ENCODE data around the gene SERPINB12. TPM values are rescaled to one million over a fixed set of nuclear protein-coding genes. Genes with fewer than 3 reads are reported as not detected.

The SERPINB12 gene
- total RNA-seq, 4 donors from 2014 or later, result 14.8 to 88.4 (median 79.5) TPM

DNA sequence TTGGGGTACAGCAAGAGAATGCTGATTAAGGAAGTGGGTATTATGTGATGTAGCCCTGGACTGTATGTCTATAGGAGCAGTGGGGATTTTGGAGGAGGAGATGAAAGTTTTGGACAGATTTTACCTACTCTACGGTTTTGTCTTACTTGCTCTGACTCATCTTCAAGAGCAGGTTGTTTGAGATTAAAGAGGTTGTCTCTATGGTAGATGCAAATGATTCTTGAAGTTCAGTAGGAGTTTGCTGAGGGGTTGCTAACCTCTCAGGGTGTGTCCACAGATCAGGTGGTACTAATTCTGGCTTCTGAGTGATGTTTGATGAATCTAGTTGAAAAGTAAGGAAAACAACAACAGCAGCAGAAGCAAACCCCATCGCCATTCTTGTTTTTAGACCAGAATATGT is 9.7 kb upstream of the SERPINB12 start:
- WGBS, result 76% methylated on average over 2 of the region's 2 CpGs
- Histone ChIP-seq H3K27ac (no peak overlapping the region), H3K36me3 (no peaks in the 10 kb centered on the region)

DNA sequence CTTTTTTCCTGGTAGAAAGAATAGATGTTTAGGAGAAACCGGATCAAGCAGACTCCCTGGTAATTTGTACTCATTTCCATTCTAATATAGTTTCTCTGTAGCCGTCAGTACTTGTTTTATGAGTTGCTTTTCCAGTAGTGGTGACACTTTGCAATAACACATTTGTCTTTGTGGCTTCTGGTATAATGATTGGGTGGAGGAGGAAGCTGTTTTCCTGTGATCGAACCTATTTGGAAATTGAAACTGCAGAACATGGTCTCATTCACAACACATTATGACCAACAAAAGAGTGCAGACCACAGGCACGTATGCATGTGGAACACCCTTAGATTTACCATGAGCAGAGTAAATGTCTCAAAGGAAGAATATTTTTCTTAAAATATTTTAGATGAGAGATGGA is 7.6 kb upstream of the SERPINB12 start:
- no peak for DNase-seq (ENCODE audit: low spot score in 2 of 2)
- peak overlapping the region; percentile 27 for H3K27ac ChIP-seq
- H3K9me3 ChIP-seq, result no peaks in the 10 kb centered on the region
- H3K4me1 ChIP-seq, result peaks cover 4% of the 10 kb centered on the region
- TF ChIP-seq, protein P1, sequence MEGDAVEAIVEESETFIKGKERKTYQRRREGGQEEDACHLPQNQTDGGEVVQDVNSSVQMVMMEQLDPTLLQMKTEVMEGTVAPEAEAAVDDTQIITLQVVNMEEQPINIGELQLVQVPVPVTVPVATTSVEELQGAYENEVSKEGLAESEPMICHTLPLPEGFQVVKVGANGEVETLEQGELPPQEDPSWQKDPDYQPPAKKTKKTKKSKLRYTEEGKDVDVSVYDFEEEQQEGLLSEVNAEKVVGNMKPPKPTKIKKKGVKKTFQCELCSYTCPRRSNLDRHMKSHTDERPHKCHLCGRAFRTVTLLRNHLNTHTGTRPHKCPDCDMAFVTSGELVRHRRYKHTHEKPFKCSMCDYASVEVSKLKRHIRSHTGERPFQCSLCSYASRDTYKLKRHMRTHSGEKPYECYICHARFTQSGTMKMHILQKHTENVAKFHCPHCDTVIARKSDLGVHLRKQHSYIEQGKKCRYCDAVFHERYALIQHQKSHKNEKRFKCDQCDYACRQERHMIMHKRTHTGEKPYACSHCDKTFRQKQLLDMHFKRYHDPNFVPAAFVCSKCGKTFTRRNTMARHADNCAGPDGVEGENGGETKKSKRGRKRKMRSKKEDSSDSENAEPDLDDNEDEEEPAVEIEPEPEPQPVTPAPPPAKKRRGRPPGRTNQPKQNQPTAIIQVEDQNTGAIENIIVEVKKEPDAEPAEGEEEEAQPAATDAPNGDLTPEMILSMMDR (IDR thresholded peaks at IDR 0.05), result no peak
- TF ChIP-seq EP300 (IDR thresholded peaks at IDR 0.05) (no peak), POLR2AphosphoS5 (IDR thresholded peaks at IDR 0.05) (no peak), POLR2A (IDR thresholded peaks at IDR 0.05) (no peak)
- no peak overlapping the region for H3K4me3 ChIP-seq
- no peaks in the 10 kb centered on the region for H3K27me3 ChIP-seq
- no peaks in the 10 kb centered on the region for H3K36me3 ChIP-seq
- WGBS, result 38% methylated on average over 4 of the region's 4 CpGs

More for the DNA sequence above, 9.7 kb upstream of the SERPINB12 start:
- no peaks in the 10 kb centered on the region for H3K27me3 ChIP-seq
- H3K4me3 ChIP-seq, result no peak overlapping the region
- DNase-seq (ENCODE audit: low spot score in 2 of 2), result no peak
- H3K9me3 ChIP-seq, result no peaks in the 10 kb centered on the region
- peaks cover 4% of the 10 kb centered on the region for H3K4me1 ChIP-seq
- TF ChIP-seq EP300 (IDR thresholded peaks at IDR 0.05) (no peak), POLR2A (IDR thresholded peaks at IDR 0.05) (no peak), POLR2AphosphoS5 (IDR thresholded peaks at IDR 0.05) (no peak)
- TF ChIP-seq, protein P1 (IDR thresholded peaks at IDR 0.05), result no peak

DNA sequence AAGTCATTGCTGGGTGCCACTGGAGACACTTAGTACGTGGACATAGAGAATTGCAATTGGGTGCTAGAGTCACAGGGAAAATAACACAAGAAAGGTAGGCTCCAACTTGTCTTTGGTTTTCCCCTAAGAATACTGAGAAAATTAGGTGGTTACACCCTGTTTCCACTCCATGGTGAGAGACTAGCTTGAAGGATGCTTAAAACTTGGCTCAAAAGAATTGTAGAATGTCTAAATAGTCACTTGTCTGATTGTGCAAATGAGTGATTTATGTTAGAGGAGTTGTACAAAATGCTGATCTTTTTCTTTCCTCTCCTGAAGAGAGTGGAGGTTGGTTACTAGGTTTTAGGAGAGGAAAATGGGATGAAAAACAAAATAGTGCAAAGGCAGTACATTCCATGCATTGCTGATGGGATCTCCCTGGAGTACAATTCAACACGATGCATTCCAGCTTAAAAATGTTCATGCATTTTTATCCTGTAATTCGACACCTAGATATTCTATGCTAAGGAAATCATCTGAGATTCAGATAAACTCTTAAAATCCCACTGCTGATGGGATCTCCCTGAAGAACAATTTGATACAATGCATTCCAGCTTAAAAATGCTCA is 2.2 kb upstream of the SERPINB12 start:
- H3K27me3 ChIP-seq, result no peaks in the 10 kb centered on the region
- no peak for DNase-seq (ENCODE audit: low spot score in 2 of 2)

DNA sequence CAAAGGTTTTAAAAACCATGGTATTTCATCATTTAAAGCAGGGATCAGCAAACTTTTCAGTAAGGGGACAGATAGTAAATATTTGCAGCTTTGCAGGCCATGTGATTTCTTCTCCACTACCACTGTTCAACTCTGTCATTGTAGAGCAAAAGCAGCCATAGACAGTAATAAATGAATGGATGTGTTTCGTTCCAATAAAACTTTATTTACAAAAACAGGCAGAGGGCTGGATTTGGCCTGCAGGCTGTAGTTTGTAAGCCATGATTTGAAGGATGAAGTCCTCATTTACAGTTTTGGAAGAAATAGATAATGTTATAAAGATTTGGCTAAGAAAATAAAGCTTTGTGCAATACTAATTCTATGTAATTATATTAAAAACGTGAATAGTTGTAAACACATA is 1.8 kb downstream of the SERPINB12 start:
- TF ChIP-seq, protein P1 (IDR thresholded peaks at IDR 0.05), result no peak
- no peak for TF ChIP-seq POLR2A (IDR thresholded peaks at IDR 0.05)
- no peak for TF ChIP-seq EP300 (IDR thresholded peaks at IDR 0.05)
- TF ChIP-seq POLR2AphosphoS5 (IDR thresholded peaks at IDR 0.05), result no peak
- H3K36me3 ChIP-seq, result no peaks in the 10 kb centered on the region
- H3K4me1 ChIP-seq, result peaks cover 8% of the 10 kb centered on the region
- 78% methylated on average over 2 of the region's 2 CpGs for WGBS
- H3K4me3 ChIP-seq, result no peak overlapping the region
- H3K27me3 ChIP-seq, result no peaks in the 10 kb centered on the region
- H3K27ac ChIP-seq, result no peak overlapping the region
- H3K9me3 ChIP-seq, result no peaks in the 10 kb centered on the region
- DNase-seq (ENCODE audit: low spot score in 2 of 2), result no peak

More for the DNA sequence above, 2.2 kb upstream of the SERPINB12 start:
- Histone ChIP-seq H3K9me3 (no peaks in the 10 kb centered on the region), H3K27ac (no peak overlapping the region), H3K4me3 (no peak overlapping the region), H3K4me1 (peaks cover 2% of the 10 kb centered on the region), H3K36me3 (no peaks in the 10 kb centered on the region)
- TF ChIP-seq EP300 (IDR thresholded peaks at IDR 0.05) (no peak), POLR2AphosphoS5 (IDR thresholded peaks at IDR 0.05) (no peak), POLR2A (IDR thresholded peaks at IDR 0.05) (no peak)
- TF ChIP-seq, protein P1 (IDR thresholded peaks at IDR 0.05), result no peak
- WGBS, result 26% methylated on average over 3 of the region's 3 CpGs

DNA sequence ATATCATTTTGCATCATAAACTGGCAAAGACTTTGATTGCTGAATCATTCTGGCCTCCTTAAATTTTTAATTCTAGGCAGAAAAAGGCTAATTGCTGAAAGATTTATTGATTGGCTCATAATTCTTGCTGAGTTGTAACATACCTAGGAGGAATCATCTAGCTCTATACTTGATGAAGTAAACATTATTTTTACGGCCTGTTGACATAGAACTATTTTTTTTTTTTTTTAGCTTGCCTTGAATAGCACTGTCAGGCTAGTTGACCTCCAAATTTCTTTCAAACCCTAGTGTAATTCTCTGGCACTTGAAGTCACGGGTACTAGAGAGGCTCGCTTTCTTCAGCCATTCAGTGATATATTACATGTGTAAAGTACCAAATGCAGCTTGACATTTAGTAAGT is 2.8 kb downstream of the SERPINB12 start:
- 39% methylated on average over 3 of the region's 3 CpGs for WGBS
- Histone ChIP-seq H3K9me3 (no peaks in the 10 kb centered on the region), H3K4me1 (peaks cover 8% of the 10 kb centered on the region), H3K27me3 (no peaks in the 10 kb centered on the region), H3K4me3 (no peak overlapping the region), H3K36me3 (no peaks in the 10 kb centered on the region), H3K27ac (no peak overlapping the region)
- no peak for TF ChIP-seq POLR2AphosphoS5 (IDR thresholded peaks at IDR 0.05)
- TF ChIP-seq, protein P1 (IDR thresholded peaks at IDR 0.05), result no peak
- no peak for TF ChIP-seq POLR2A (IDR thresholded peaks at IDR 0.05)
- TF ChIP-seq EP300 (IDR thresholded peaks at IDR 0.05), result no peak
- DNase-seq (ENCODE audit: low spot score in 2 of 2), result no peak
